ENCODE data around the gene VPS11. TPM values are rescaled to one million over a fixed set of nuclear protein-coding genes. Genes with fewer than 3 reads are reported as not detected.

Gene VPS11
- total and polyA plus RNA-seq, 7 donors = 16.2 to 25.4 (median 20.4) TPM

- Histone ChIP-seq H3K36me3 (ENCODE audit: insufficient read depth in 1 of 2, low read depth in 1 of 2) (peaks cover 1 to 56% of the 10 kb centered on the region in 2 donors), H3K4me3 (no peak overlapping the region), H3K4me1 (peaks cover 3% of the 10 kb centered on the region), H3K9me3 (no peaks in the 10 kb centered on the region), H3K27ac (no peak overlapping the region), H3K27me3 (ENCODE audit: insufficient read depth in 3 of 3, low read length in 2 of 3) (no peaks in the 10 kb centered on the region)
- intact Hi-C loops (cut with DNase I) = no loop called here
- no peak for TF ChIP-seq CTCF (IDR thresholded peaks at IDR 0.05)
- DNase-seq = no peak
- ATAC-seq = no peak
- 83 to 94% (median 89%) methylated on average over 3 of the region's 3 CpGs for WGBS, 3 donors
Measured at GRCh38 chr11:119117004-119117706, 49.5 kb downstream of the VPS11 start.

- H3K9me3 ChIP-seq = no peaks in the 10 kb centered on the region
- no peak overlapping the region for H3K27ac ChIP-seq
- no peak for TF ChIP-seq CTCF (IDR thresholded peaks at IDR 0.05)
- ATAC-seq (no peak), DNase-seq (no peak)
- intact Hi-C loops (cut with DNase I) = no loop called here
- H3K36me3 ChIP-seq (ENCODE audit: insufficient read depth in 1 of 2, low read depth in 1 of 2) = peaks cover 0 to 47% of the 10 kb centered on the region in 2 donors
- whole genome bisulfite sequencing, 3 donors = 93 to 96% (median 96%) methylated on average over 5 of the region's 5 CpGs
- H3K27me3 ChIP-seq (ENCODE audit: insufficient read depth in 3 of 3, low read length in 2 of 3) = no peaks in the 10 kb centered on the region
- H3K4me3 ChIP-seq = no peak overlapping the region
- peaks cover 10% of the 10 kb centered on the region for H3K4me1 ChIP-seq
Measured at GRCh38 chr11:119118227-119118626, 50.6 kb downstream of the VPS11 start.

- Histone ChIP-seq H3K4me3 (no peak overlapping the region), H3K4me1 (peaks cover 10% of the 10 kb centered on the region), H3K27ac (no peak overlapping the region), H3K36me3 (ENCODE audit: insufficient read depth in 1 of 2, low read depth in 1 of 2) (peaks cover 4 to 47% of the 10 kb centered on the region in 2 donors), H3K27me3 (ENCODE audit: insufficient read depth in 3 of 3, low read length in 2 of 3) (no peaks in the 10 kb centered on the region), H3K9me3 (no peaks in the 10 kb centered on the region)
- ATAC-seq (no peak), DNase-seq (no peak)
- WGBS, 3 donors = 65 to 71% (median 68%) methylated on average over 1 of the region's 1 CpG
- no peak for TF ChIP-seq CTCF (IDR thresholded peaks at IDR 0.05)
- intact Hi-C loops (cut with DNase I) = no loop called here
Measured at GRCh38 chr11:119118946-119119345, 51.3 kb downstream of the VPS11 start.

- peaks cover 5 to 47% of the 10 kb centered on the region in 2 donors for H3K36me3 ChIP-seq (ENCODE audit: insufficient read depth in 1 of 2, low read depth in 1 of 2)
- intact Hi-C loops (cut with DNase I) = no loop called here
- WGBS, 3 donors = 12 to 16% (median 14%) methylated on average over 5 of the region's 5 CpGs
Measured at GRCh38 chr11:119120639-119121007, 53.0 kb downstream of the VPS11 start.

More at GRCh38 chr11:119120639-119121007, 53.0 kb downstream of the VPS11 start:
- peaks cover 10% of the 10 kb centered on the region for H3K4me1 ChIP-seq
- ATAC-seq = no peak
- H3K27ac ChIP-seq = peak overlapping the region; percentile 78
- H3K9me3 ChIP-seq = no peaks in the 10 kb centered on the region
- no peak for TF ChIP-seq CTCF (IDR thresholded peaks at IDR 0.05)
- no peaks in the 10 kb centered on the region for H3K27me3 ChIP-seq (ENCODE audit: insufficient read depth in 3 of 3, low read length in 2 of 3)
- H3K4me3 ChIP-seq = peak overlapping the region; percentile 93
- no peak for DNase-seq
